Measurements from ENCODE around the gene THRA.

DNA sequence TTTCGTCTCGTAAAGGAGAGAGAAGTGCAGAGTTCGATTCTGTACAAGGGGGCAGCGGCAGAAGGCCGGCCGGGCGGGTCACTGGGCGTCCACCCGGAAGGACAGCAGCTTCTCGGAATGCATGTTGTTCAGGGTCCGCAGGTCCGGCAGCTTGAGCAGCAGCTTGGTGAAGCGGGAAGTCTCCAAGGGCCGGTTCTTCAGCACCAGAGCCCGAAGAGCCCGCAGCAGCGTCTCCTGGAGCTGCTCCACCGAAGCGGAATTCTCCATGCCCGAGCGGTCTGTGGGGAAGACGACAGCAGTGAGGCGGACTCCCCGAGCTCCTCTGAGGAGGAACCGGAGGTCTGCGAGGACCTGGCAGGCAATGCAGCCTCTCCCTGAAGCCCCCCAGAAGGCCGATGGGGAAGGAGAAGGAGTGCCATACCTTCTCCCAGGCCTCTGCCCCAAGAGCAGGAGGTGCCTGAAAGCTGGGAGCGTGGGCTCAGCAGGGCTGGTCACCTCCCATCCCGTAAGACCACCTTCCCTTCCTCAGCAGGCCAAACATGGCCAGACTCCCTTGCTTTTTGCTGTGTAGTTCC, 30.3 kb downstream of the THRA start:
- TF ChIP-seq CTCF (IDR thresholded peaks at IDR 0.05), result no peak
- no peak for TF ChIP-seq POLR2A (IDR thresholded peaks at IDR 0.05)

All from testis (tissue), 2 donors.